Ishikawa (cell line): ENCODE data around the gene MLX.
A peak's percentile ranks its signal among the peaks of the same experiment; 100 is the strongest.

Experiments
- CEBPB ChIP-seq: IDR thresholded peaks from 2 replicates; pipeline ENCODE4 v1.6.1; 2012
- CREB1 ChIP-seq: IDR thresholded peaks from 2 replicates; pipeline ENCODE4 v1.6.1; 2012; ENCODE audit warnings: low read depth
- EGR1 ChIP-seq: IDR thresholded peaks from 2 replicates; pipeline ENCODE4 v1.6.1; 2012
- EP300 ChIP-seq: IDR thresholded peaks from 2 replicates; pipeline ENCODE4 v1.6.1; 2012; ENCODE audit warnings: borderline replicate concordance
- FOXM1 ChIP-seq: IDR thresholded peaks from 2 replicates; pipeline ENCODE4 v1.6.1; 2012; ENCODE audit warnings: low read depth, borderline replicate concordance
- NFIC ChIP-seq: IDR thresholded peaks from 2 replicates; pipeline ENCODE4 v1.6.1; 2012
- RAD21 ChIP-seq: IDR thresholded peaks from 2 replicates; pipeline ENCODE4 v1.6.1; 2012; ENCODE audit warnings: low read depth
- TAF1 ChIP-seq: IDR thresholded peaks from 2 replicates; pipeline ENCODE4 v1.6.1; 2012; ENCODE audit warnings: low read depth, mild to moderate bottlenecking
- TCF12 ChIP-seq: IDR thresholded peaks from 2 replicates; pipeline ENCODE4 v1.6.1; 2012; ENCODE audit warnings: low read depth
- TEAD4 ChIP-seq: IDR thresholded peaks from 2 replicates; pipeline ENCODE4 v1.6.1; 2012
- YY1 ChIP-seq: IDR thresholded peaks from 2 replicates; pipeline ENCODE4 v1.6.1; 2012; ENCODE audit warnings: low read depth
- ZBTB7A ChIP-seq: IDR thresholded peaks from 2 replicates; pipeline ENCODE4 v1.6.1; 2012; ENCODE audit warnings: low read depth
- TF ChIP-seq, protein P1 (sequence below): IDR thresholded peaks from 2 replicates; pipeline ENCODE4 v1.6.1; 2012; ENCODE audit warnings: low read depth, mild to moderate bottlenecking
- TF ChIP-seq, protein P2 (sequence below): IDR thresholded peaks from 2 replicates; pipeline ENCODE4 v1.6.1; 2012
- TF ChIP-seq, protein P3 (sequence below): IDR thresholded peaks from 2 replicates; pipeline ENCODE4 v1.6.1; 2012

The MLX gene, protein sequence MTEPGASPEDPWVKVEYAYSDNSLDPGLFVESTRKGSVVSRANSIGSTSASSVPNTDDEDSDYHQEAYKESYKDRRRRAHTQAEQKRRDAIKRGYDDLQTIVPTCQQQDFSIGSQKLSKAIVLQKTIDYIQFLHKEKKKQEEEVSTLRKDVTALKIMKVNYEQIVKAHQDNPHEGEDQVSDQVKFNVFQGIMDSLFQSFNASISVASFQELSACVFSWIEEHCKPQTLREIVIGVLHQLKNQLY

DNA sequence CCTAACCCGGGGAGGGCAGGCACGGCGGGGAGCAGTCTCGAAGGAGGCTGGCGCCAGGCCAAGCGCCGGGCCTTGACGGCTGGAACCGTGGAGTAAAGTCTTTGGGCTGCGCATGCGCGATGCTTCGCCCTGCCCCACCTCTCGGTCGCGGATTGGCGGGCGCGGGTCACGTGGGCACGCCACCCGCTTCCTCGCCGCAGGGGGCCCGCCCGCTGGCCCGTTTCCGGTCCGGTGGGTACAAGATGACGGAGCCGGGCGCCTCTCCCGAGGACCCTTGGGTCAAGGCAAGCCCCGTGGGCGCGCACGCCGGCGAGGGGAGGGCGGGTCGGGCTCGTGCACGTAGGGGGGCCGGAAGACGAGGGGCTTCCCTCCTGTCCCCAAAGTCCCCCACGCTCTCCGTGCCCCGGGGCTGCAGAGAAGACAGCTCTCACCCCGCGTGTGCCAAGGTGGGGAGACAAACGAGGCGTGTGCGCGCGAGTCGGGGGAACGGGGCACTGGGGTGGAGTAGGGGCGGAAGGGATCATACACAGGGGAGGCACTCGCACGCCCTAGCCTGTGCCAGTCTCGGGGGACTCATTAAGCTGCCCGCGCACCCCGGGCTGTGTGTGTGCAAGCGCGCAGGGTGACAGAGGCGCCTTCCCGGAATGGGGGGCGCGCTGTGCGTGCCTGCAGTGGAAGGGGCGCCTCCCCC, at the start of gene MLX:
Gene MLX, plus strand, starts transcription at position 218 of the 691 bp plus-strand sequence. Its CDS starts 25 bp downstream, at position 243.
- TF ChIP-seq, protein P1, sequence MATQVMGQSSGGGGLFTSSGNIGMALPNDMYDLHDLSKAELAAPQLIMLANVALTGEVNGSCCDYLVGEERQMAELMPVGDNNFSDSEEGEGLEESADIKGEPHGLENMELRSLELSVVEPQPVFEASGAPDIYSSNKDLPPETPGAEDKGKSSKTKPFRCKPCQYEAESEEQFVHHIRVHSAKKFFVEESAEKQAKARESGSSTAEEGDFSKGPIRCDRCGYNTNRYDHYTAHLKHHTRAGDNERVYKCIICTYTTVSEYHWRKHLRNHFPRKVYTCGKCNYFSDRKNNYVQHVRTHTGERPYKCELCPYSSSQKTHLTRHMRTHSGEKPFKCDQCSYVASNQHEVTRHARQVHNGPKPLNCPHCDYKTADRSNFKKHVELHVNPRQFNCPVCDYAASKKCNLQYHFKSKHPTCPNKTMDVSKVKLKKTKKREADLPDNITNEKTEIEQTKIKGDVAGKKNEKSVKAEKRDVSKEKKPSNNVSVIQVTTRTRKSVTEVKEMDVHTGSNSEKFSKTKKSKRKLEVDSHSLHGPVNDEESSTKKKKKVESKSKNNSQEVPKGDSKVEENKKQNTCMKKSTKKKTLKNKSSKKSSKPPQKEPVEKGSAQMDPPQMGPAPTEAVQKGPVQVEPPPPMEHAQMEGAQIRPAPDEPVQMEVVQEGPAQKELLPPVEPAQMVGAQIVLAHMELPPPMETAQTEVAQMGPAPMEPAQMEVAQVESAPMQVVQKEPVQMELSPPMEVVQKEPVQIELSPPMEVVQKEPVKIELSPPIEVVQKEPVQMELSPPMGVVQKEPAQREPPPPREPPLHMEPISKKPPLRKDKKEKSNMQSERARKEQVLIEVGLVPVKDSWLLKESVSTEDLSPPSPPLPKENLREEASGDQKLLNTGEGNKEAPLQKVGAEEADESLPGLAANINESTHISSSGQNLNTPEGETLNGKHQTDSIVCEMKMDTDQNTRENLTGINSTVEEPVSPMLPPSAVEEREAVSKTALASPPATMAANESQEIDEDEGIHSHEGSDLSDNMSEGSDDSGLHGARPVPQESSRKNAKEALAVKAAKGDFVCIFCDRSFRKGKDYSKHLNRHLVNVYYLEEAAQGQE, result no peak
- TF ChIP-seq TAF1 (peak; percentile 84), EGR1 (peak; percentile 32; the same call in 1 of the 2 replicates), CREB1 (no peak), CEBPB (no peak), TEAD4 (peak; percentile 65; the same call in 1 of the 2 replicates), EP300 (peak; percentile 13; the same call in 1 of the 2 replicates), YY1 (peak; percentile 8; the same call in 1 of the 2 replicates), ZBTB7A (peak; percentile 85), FOXM1 (no peak), TCF12 (no peak; the same call in 1 of the 2 replicates), RAD21 (no peak), NFIC (peak; percentile 97)
- TF ChIP-seq, protein P2, sequence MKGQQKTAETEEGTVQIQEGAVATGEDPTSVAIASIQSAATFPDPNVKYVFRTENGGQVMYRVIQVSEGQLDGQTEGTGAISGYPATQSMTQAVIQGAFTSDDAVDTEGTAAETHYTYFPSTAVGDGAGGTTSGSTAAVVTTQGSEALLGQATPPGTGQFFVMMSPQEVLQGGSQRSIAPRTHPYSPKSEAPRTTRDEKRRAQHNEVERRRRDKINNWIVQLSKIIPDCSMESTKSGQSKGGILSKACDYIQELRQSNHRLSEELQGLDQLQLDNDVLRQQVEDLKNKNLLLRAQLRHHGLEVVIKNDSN, result peak; percentile 99
- TF ChIP-seq, protein P3, sequence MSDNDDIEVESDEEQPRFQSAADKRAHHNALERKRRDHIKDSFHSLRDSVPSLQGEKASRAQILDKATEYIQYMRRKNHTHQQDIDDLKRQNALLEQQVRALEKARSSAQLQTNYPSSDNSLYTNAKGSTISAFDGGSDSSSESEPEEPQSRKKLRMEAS, result peak; percentile 59; the same call in 1 of the 2 replicates

DNA sequence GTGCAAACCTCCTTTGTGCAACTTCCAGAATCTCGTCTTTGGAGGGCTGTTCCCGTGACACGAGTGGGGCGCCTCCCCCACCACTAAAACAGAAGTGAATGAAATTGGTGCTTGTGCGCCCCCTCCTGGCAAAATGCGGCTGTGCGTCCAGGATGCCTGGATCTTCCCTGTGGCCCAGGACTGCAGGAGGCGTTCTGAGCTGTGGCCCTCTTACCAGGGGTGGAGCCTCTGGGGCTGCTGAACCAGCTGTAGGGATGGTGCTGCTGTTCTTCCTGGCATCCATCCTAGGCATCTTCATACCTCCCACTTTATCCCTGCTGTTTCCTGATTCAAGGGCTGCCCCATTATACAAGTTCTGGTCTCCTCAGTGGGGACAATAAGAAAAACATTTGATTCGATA, 49.4 kb upstream of the MLX start:
- TF ChIP-seq RAD21 (peak; percentile 83), TAF1 (no peak), TEAD4 (no peak), TCF12 (peak; percentile 20; the same call in 1 of the 2 replicates)

DNA sequence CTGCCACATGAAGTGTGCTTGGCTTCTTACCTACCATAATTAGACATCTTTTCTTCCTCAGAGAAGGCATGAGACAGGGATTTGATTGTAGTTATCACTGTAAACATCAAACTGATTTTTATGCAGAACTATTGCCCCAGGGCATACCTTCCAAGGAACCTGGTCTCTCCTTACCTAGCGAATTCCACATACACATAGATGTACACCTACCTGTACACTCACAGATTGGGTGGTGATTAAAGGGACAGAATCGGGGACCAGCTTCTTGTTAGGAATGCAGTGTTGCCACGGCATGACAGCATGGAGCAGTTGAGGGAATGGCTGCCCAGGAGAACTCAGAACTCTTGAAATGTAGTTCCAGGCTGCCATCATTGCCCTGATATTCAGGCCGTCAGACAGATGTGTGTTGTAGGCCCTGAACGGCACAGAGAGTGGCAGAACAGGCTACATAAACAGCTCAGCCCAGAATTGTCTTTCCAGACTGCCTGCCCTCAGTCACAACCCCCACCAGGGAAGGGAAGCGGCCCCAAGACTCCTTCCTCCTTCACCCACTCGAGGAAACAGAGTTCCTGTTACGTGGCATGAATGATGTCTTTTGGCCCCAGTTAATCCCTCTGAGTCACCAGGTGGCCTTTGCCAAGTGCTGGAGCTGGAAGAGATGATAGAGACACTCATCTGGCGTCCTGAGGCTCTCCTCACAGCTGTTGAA, 48.7 kb upstream of the MLX start:
- TF ChIP-seq EP300 (peak; percentile 65), TAF1 (no peak), NFIC (peak; percentile 94), YY1 (no peak)
- TF ChIP-seq, protein P3, result peak; percentile 7; the same call in 1 of the 2 replicates

DNA sequence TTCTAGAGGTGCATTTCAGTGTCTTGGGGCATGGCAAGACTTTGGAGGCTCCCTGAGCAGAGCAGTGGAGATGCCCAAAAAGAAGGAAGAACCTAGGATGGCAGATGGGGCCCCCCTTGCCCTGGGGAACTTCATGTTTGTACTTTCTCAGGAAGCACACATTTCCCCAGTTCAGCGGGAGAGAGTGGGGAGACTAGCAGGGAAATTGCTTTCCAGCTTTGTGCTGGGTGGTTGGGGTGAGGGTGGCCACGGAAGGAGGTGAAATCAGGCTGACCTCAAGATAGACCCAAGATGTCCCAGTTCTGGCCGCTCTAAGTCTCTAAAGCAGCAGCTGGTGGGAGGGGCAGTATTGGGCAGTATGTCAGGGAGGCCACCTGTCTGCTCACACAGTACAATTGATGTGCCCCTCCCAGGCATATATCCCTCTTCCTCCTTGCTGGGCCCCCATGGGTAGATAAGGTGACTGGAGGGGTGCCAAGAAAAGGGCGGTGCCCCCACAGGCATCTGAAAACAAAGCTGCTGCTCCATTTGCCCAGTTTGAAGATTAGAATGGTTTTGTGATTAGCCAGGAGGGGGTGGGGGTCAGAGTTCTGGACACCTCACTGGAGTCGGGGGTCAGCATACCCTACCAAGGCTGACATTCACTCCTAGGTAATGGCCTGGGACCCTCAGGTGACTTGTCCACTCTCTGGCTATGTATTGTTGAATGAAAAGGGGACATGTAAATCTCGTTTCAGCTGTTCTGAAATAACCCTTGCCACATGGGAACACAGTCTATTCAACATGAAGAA, 48.0 kb upstream of the MLX start:
- no peak; the same call in 1 of the 2 replicates for TF ChIP-seq EP300
- no peak for TF ChIP-seq YY1
- TF ChIP-seq TCF12, result peak; percentile 51; the same call in 1 of the 2 replicates
- TF ChIP-seq RAD21, result no peak
- TF ChIP-seq, protein P2, result no peak
- peak; percentile 74; the same call in 1 of the 2 replicates for TF ChIP-seq NFIC
- TF ChIP-seq TAF1, result no peak
- peak; percentile 31; the same call in 1 of the 2 replicates for TF ChIP-seq TEAD4

DNA sequence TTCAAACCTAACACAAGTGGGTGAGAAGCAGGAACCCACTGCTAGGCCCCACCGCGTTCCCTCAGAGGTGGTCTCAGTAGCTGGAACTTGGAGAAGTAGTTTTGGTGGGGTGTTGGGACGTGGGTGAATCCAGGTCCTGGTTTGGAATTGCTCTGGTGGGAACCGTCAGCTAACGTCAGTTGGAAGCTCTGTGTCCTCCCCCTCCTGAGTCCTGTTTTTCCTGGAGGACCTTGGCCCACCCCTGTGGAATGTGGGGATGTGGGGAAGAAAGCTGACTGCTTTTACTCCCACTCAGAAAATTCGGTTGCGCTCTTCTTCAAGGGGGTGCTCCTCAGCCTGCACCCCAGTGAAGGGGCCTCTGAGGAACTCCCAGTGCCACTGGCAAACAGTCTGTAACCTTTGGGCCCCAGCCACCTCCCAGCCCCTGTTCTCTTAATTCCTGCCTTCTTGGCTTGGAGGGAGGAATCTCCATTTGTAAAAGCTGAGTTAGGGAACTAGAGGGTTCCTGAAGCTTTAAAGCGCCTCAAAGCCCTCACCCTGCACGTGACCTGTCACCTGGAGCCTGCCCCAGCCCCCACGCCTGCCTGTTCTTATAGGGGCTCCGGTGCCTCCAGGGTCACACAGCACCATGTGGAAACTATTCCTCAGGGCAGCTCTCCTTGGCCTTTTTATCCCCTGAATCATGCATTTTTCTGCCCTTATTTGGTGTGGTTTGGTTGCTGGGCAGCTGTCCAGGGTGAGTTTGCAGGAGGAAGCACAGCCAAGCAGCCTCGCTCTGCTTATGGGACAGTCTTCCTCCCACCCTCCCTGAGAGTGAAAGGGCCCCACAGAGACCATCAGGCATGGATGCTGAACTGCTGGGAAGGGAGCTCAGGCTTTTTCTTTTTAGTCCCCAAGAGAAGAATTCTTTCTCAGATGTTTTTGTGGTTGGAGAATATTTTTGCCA, 47.1 kb upstream of the MLX start:
- TF ChIP-seq EGR1, result no peak
- TF ChIP-seq NFIC, result peak; percentile 83
- TF ChIP-seq YY1, result 0 out of 2 replicates have a peak, but pooled peaks have one; percentile 17
- peak; percentile 90 for TF ChIP-seq TCF12
- TF ChIP-seq, protein P3, result peak; percentile 95
- TF ChIP-seq ZBTB7A, result peak; percentile 21; the same call in 1 of the 2 replicates
- no peak for TF ChIP-seq RAD21
- TF ChIP-seq, protein P2, result peak; percentile 92
- TF ChIP-seq TEAD4, result peak; percentile 85
- no peak for TF ChIP-seq CREB1
- peak; percentile 89; the same call in 1 of the 2 replicates for TF ChIP-seq EP300
- TF ChIP-seq, protein P1, result peak; percentile 58; the same call in 1 of the 2 replicates
- TF ChIP-seq CEBPB, result no peak
- TF ChIP-seq FOXM1, result peak; percentile 87
- TF ChIP-seq TAF1, result peak; percentile 31; the same call in 1 of the 2 replicates
